Measurements from ENCODE around the gene DTX1. TPM values are rescaled to one million over a fixed set of nuclear protein-coding genes. Genes with fewer than 3 reads are reported as not detected.

Gene DTX1
- polyA plus RNA-seq, 1 donor = 9.1 TPM

DNA sequence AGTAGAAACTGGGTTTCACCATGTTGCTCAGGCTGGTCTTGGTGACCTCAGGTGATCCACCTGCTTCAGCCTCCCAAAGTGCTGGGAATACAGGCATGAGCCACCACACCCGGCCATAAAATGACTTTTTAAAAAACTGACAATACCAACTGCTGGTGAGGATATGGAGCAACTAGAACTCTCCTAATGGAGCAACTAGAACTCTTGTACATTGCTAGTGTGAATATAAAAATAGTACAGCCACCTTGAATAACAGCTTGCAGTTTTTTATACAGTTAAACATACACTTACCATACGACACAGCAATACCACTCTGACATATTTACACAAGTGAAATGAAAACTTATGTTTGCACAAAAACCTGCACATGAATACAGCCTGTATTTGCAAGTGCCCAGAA lies 90.5 kb downstream of the DTX1 start:
- peaks cover 5% of the 10 kb centered on the region for H3K4me1 ChIP-seq (ENCODE audit: control insufficient read depth, insufficient read depth, low read length)
- no peaks in the 10 kb centered on the region for H3K9me3 ChIP-seq (ENCODE audit: control insufficient read depth, low read depth, low read length)
- peaks cover 26% of the 10 kb centered on the region for H3K27me3 ChIP-seq (ENCODE audit: control insufficient read depth, insufficient read depth, low read length)
- H3K36me3 ChIP-seq (ENCODE audit: control insufficient read depth, insufficient read depth, low read length) = no peaks in the 10 kb centered on the region
- no CpG with 5 or more reads among the region's 2 CpGs for WGBS (ENCODE audit: insufficient coverage, low lambda C conversion rate)
- H3K27ac ChIP-seq (ENCODE audit: low read length) = no peak overlapping the region
- DNase-seq = no peak
- H3K4me3 ChIP-seq (ENCODE audit: low read length) = no peak overlapping the region

Other genes starting within 250 kb of the DTX1 start
- gene OAS1, start 149.8 kb upstream of the DTX1 start, polyA plus RNA-seq = 26.9 TPM
- gene OAS3, start 118.3 kb upstream of the DTX1 start, polyA plus RNA-seq = 12.3 TPM
- gene OAS2, start 78.2 kb upstream of the DTX1 start, polyA plus RNA-seq = 2.9 TPM
- gene RASAL1, start 79.0 kb downstream of the DTX1 start, polyA plus RNA-seq = 0.69 TPM
- 0.34 TPM for gene CFAP73, start 93.0 kb downstream of the DTX1 start, polyA plus RNA-seq
- gene DDX54, start 128.7 kb downstream of the DTX1 start, polyA plus RNA-seq = 51.1 TPM
- 13.8 TPM for gene RITA1, start 129.0 kb downstream of the DTX1 start, polyA plus RNA-seq
- 65.5 TPM for gene TPCN1, start 164.7 kb downstream of the DTX1 start, polyA plus RNA-seq

Measured in large intestine (tissue), 3 donors.